GM20431 (cell line): ENCODE measurements around the gene CD320.
"Not testable (repeated sequence)": the region's sequence is repeated elsewhere in the genome, so short reads cannot be mapped to it uniquely, and the experiment has no call there.

Source experiments
- in situ Hi-C: fragments of 300-500 bp; cut with MseI, MboI; formaldehyde crosslinking; loops from one replicate; pipeline ENCODE4 v1.15.0; 2020; ENCODE audit warnings: low sequenced_read_pairs; ENCODE audit not compliant: unreplicated experiment

CD320 gene

DNA sequence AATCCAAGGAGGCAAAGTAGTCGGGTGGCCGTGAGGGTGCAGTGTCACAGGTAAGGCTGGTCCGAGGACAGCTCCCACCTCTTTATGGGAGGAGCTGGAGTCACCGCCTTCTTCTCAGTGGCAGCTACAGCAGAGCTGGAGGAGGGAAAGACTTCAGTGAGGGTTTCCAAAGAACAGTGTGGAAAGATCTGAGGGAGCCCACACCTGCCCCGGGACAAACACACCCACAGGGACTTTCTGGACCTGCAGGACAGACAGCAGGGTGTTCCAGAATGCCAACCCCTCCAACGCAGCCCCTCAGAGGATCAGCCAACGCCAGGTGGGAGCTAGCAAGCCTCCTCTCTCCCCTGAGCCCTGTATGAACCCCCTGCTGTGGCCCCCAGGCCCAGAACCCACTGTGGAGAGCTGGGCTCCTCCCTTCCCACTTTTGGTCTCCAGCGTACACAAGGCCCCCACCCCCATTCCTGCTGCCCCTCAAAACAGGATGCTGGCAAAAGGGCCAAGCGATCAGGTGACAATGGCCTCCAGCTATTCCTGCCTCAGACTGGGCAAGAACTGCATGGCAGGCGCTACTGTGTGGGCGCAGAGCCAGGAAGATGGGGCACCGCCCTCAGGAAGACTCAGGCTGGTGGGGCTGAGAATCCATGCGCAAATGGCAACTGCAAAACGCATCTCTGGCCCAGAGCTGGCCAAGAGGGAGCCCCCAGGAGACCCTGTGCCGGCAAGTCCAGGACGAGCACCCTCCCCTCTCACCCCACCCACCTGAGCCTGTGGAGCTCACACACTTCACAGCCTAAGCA lies 3.5 kb upstream of the CD320 start:
- in situ Hi-C loops: no loop called here

DNA sequence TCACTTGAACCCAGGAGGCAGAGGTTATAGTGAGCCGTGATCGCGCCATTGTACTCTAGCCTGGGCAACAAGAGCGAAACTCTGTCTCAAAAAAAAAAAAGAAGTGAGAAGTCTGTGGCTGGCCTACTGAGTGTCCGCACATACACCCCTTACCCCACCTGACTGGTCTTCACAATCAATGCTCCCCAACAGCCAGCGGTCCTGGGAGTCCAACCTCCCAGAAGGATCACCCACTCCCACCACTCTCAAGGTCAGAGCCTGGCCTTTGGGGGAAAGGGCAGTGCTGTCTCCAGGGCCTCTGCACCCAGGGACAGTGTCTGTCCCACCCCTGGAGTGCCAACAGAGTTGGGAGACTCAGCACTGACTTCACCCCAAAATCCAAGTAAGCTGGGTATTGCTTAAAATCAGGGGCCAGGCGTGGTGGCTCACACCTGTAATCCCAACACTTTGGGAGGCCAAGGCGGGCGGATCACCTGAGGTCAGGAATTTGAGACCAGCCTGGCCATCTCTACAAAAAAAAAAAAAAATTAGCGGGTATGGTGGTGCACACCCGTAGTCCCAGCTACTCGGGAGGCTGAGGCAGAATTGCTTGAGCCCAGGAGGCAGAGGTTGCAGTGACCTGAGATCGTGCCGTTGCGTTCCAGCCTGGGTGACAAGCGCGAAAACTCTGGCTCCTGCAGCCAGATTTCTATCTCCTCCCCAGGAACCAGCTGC lies 2.3 kb upstream of the CD320 start:
- in situ Hi-C loops: no loop called here

DNA sequence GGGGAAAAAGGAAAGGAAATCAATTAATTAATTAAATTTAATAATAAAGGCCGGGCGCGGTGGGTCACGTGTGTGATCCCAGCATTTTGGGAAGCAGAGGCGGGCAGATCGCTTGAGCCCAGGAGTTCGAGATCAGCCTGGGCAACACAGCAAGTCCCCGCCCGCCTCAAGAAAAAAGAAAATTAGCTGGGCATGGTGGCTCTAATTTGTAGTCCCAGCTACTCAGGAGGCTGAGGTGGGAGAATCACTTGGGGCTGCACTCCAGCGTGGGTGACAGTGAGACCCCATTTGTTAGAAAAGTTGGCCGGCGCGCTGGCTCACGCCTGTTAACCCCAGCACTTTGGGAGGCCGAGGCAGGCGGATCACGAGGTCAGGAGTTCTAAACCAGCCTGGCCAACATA lies 733 bp upstream of the CD320 start:
- in situ Hi-C loops: no loop called here

DNA sequence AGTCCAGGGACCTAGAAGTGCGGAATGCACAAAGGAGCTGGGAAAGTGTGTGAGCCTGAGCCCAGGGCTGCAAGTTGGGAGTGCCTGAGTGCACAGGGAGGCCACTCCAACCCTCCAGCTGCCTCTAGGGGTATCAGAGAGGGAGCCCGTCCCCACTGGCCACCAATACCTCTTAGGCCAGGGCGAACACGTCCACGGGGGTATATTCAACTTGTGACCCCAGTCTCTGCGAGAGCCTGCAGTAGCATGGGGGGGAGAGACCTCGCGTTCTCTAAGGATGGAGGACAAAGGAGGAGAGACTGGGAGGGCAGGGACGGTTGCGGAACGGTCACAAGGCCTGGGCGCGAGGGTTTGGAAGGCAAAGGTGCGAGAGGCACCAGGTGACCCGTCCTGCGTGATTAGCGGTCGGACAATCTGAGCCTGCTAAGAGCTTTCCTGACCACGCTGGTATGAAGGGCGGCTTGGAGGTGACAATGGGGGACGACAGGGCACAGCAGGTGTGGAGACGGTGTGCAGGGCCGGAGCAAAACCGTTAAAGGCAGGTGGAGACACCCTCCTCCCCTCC lies 676 bp downstream of the CD320 start:
- in situ Hi-C loops: no loop called here

DNA sequence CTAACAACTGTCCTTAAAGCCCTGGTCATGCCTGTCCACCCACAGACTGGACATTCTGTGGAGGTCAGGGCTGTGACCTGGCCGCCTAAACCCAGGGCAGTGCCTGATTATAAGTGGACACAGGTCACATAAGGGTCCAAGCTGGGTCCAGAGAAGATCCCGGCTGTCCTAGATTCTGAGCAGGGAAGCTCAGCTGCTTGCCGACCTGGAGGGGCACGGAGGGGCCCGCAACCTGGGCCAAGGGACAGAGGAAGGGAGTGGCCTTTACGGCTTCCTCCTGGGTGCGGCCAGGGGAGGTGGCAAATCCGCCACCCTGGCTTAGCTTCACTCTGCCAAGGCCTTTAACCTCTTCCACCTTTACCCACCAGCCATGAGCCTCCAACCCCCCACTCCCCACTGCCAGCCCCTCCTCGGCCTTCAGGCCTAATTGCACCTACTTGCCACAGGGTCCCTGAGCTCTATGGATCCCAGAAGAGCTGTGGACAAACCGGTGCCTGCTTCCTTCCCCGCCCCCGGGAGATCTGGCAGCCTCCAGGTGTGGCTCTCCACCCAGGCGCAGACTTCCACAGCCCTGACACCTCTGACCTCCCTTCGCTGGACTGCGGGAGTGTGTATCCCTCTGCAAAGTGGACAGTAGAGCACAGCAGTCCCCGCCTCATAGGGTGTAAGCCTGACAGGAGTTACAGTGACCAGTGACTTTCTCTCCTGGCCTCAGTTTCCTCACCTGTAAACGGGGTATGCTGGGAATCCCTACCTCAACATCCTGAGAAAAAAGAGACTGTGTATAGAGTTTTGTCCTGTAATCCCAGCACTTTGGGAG lies 1.7 kb downstream of the CD320 start:
- in situ Hi-C loops: no loop called here

DNA sequence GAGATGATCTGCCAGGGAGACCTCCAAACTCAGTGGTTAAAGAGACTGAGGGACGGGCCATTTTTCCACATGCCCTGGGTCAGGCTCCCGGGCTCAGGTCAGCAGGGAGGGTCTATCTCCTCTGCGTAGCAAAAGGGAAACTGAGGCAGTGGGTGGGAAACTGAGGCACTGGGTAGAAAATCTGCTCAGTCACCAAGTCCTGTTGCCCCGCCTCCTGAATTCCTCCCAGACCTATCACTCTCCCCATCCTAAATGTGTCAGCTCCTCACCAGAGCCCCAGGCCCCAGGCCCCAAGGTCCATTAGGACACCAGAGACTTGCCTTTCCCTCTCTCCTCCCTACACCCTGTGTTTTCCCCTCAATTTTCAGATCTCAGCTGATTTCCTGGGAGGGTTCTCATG lies 2.4 kb downstream of the CD320 start:
- in situ Hi-C loops: no loop called here

DNA sequence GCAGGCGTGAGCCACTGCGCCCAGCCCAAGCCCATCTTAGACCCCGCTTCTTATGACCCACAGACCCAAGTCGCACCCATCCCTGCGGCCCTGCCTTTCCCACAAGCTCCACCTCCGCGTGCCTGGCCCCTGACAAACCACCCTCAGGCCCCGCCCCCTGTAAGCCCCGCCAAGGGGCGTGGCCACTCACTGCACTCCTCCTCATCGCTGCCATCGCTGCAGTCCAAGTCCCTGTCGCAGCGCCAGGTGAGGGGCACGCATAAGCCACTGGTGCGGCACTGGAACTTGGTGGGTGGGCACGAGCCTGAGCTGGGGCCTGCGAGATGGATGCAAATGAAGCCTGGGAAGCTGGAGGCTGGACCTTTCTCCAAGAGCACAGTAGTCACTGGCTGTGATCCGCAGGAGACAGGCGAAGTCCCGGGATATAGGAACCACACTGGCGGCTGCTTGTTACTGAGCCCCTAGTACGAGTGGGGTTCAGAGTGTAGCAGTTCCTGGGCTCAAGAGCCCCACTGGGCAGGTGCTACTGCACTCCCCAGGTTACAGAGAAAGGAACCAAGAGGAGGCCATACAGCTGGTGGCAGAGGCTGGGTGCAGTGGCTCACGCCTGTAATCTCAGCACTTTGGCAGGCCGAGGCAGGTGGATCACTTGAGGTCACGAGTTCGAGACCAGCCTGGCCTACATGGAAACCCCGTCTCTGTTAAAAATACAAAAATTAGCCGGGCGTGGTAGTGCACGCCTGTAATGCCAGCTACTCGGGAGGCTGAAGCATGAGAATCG lies 3.1 kb downstream of the CD320 start:
- in situ Hi-C loops: no loop called here

DNA sequence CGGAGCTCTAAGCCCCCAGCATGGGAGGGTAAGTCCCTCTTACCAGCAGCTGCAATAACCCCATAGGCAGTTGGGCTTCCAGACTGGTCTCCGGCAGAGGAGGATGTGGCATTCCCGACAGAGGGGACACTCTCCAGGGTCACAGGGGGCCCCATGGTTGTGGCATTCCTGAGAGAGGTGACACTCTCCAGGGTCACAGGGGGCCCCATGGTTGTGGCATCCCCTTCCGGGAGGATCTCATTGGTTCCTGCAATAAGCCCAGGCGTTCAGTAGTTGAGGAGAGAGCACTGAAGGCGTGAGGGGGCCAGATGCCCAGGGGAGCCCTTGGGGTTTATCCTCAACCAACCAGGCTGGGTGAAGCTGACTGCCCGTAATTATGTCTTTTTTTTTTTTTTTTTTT lies 5.4 kb downstream of the CD320 start:
- in situ Hi-C loops: no loop called here

DNA sequence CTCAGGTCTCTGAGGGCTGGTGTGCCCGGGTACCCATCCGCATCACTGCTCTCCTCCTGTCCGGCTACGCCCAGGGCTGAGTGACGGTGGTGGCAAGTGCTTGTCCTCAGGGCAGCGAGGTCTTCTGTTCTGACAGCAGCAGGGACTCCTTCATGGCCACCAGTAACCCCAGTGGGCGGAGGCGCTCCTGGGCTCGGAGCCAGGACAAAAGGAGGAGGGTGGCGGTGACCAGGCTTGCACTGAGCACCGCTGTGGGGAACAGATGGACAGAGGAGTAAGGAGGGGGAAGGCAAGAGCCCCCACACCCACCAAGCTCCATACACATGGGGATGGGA lies 5.8 kb downstream of the CD320 start:
- in situ Hi-C loops: no loop called here

DNA sequence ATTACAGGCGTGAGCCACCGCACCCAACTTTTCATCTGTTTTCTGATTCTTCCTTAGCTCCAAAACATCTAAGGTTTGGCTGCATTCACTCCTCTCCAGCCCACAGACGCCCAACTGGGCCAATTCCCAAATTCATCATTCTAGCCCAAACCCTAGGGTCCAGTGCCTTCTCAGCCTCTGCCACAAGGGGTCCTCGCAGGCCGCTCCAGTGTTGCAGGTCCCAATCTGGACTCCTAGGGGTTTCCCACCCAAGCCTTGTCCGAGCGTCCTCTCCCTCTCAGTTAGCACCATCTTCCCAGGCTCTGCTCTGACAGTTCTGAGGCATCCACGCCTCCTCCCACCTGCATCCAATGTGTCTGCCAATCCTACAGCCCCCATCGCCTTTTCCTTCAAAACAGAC lies 16.8 kb downstream of the CD320 start:
- in situ Hi-C loops: not testable (repeated sequence)

DNA sequence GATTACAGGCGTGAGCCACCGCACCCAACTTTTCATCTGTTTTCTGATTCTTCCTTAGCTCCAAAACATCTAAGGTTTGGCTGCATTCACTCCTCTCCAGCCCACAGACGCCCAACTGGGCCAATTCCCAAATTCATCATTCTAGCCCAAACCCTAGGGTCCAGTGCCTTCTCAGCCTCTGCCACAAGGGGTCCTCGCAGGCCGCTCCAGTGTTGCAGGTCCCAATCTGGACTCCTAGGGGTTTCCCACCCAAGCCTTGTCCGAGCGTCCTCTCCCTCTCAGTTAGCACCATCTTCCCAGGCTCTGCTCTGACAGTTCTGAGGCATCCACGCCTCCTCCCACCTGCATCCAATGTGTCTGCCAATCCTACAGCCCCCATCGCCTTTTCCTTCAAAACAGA lies 31.6 kb downstream of the CD320 start:
- in situ Hi-C loops: not testable (repeated sequence)

DNA sequence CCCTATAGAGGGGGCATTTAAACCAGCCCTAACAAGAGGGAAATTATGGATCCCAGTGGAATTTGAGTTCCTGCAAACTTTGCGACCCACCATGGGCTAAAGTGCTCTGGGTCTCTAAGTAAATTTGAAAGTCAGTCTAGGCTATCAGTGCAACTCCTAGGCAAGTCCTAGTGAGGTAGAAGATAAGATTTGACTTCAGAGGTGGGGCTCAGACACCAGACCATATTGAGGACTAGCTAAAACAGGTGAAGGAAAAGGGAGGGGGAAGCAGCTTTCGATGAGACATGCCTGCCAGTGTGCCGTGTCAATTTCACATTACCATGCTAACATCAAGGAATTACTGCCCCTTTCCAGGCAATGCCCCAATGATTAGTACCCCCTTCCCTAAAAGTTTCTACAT lies 38.4 kb downstream of the CD320 start:
- in situ Hi-C loops: no loop called here

DNA sequence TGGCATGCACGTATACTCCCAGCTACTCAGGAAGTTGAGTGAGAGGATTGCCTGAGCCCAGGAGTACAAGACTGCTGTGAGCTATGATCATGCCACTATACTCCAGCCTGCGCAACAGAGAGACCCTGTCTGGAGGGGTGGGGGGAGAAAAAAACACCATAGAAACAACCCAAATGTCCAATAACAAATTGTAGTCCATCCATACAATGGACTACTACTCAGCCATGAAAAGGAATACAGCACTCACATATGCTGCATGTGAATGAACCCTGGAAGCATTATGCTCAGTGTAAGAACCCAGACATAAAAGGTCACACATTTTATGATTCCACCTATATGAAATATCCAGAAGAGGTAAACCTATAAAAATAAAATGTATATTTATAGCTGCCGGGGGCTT lies 42.3 kb downstream of the CD320 start:
- in situ Hi-C loops: no loop called here

DNA sequence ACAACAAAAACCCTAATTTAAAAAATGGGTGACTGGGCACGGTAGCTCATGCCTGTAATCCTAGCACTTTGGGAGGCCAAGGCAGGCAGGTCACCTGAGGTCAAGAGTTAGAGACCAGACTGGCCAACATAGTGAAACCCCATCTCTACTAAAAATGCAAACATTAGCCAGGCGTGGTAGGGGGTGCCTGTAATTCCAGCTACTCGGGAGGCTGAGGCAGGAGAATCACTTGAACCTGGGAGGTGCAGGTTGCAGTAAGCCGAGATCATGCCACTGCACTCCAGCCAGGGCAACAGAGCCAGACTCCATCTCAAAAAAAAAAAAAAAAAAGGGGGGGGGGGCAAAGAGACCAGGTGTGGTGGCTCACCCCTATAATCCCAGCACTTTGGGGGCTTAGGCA lies 43.9 kb downstream of the CD320 start:
- in situ Hi-C loops: not testable (repeated sequence)

DNA sequence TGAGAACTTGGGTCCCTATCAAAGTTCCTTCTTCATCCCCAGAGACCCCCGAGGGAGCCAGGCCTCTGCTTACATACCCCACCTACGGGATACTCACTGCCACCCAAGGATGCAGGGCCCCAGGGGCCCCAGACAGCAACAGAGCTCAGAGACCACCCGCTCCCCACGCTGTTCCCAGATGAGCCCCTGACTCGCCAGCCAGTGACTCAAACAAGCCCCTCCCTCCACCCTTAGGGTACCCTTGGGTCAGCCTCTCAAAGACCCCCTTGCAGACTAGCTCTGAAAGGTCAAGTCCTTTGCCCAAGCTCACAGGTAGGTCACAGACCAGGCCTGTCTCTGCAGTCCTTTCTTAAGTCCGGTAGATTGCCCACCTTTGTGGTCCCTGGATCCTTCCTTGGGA lies 45.7 kb downstream of the CD320 start:
- in situ Hi-C loops: no loop called here

DNA sequence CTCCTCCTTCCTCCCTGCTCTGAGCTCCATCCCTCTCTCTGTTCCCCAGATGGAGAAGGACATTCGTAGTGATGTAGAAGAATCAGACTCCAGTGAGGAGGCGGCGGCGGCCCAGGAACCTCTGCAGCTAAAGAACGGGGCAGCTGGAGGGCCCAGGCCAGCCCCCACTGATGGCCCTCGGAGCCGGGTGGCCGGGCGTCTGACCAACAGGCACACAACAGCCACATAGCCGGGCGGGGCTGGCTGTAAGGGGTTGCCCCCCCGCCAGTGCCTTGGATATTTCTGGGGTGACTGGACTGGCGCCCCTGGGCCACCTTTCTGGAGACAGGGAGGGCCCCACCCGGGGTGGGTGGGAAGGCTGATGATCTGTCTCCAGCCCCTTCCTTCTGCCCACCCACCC lies 46.3 kb downstream of the CD320 start:
- in situ Hi-C loops: no loop called here

DNA sequence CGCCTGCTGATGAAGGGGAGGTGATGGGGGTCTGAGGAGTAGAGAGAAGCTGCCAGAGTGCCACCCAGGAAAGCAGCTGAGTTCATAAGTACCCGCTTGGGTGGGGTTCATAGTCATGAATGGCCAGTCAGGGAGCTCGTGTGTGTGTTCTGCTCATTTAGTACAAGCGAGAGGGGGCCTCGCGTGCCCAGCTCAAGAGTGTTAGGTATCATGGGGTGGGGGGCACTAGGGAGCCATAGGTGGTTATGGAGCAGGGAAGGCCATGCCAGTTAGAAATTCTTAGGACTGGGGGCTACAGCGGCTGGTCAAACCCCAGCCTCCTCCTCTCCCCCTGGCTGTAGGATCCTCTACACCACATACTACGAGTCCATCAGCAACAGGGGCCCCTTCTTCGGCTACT lies 46.8 kb downstream of the CD320 start:
- in situ Hi-C loops: no loop called here

DNA sequence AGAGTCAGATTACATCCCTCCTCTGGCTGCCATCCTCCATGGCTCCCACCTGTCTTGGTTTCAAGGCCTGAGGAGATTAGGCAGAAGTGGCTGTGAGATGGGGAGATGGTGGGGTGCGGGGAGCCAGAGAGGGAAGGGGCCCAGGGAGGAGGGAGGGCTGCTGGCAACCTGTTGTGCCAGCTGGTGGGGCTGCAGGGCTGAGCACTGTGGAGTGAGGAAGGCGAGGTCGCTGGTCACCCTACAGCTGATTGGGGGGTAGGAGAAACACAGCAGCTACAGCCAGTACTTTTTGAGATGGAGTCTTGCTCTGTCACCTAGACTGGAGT lies 48.3 kb downstream of the CD320 start:
- in situ Hi-C loops: no loop called here

DNA sequence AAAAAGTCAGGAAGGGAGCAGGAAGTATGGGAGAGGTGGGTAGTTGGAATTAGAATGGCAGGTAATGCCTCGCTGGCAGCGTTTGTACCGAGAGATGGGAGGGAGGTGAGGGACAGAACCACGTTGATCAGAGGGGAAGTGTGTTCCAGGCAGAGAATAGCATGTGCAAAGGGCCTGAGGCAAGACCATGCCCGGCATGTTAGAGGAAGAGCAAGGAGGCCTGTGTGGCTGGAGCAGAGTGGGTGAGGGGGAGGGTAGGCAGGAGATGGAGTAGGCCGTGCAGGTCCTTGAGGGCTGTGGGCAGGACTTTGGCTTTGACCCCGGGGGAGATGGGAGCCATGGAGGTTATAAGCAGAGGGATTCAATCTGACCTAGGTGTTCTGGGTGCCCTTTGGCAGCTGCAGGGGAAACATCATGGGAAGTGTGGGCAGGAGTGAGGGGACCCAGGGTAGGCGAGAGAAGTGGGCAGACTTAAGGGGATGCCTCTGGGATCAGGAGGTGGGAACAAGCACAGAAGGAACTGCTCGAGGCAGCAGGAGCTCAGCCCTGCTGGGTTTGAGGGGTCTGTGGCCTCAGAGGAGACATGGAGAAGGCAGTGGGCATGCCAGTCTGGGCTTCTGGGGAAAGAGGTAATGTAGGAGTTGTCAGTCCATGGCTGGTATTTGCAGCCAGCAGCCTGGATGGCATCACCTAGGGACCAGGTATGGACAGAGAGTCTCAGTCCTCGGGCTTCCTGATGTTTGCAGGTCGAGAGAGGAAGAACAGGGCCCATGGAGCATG lies 48.8 kb downstream of the CD320 start:
- in situ Hi-C loops: no loop called here
